HG02981 (cell line): Measurements from ENCODE around the gene RPS6KL1.
"Not testable (repeated sequence)": the region's sequence is repeated elsewhere in the genome, so short reads cannot be mapped to it uniquely, and the experiment has no call there.

ENCODE experiments used
- ATAC-seq: cut with Tn5 transposase; IDR thresholded peaks from one replicate; pipeline ENCODE4 v1.9.1; 2021; ENCODE audit warnings: mild to moderate bottlenecking, moderate library complexity; ENCODE audit not compliant: unreplicated experiment

RPS6KL1 gene

DNA sequence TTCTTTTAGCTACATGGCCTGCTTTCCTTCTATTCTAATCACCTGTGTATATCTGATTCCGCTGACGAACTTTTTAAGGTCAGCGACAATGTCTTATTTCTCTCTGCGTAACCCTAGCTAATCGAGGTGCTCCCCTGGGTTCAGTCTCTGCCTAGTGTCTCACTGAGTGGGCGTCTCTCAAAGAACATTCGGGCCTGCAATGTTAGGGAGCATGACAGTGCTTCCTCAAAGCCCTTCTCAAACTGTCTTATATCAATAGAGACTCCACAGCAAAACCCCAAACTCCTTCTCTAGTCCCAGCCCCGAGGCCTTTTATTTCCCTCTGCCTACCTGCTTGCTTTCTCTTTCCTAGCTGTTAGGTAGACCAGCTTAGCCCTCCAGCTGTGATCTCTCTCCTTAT lies 13.7 kb upstream of the RPS6KL1 start:
- no peak for ATAC-seq

- no peak for ATAC-seq
Measured at GRCh38 chr14:74936151-74936550, 13.1 kb upstream of the RPS6KL1 start.

DNA sequence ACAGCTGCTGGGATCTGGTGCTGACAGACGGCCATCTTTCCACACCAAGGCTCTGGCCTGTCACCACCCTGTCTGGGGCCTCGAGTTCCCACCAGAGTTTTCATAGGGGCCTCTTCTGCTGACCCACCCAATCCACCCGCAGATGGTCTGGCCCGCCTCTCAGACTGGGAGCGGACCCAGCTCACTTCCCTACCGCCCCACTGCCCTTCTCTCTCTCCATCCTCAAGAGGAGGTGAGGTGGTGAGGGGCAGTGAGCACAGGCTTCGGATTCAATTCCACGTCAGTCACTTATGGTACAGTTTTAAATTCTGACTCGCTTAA lies 12.3 kb upstream of the RPS6KL1 start:
- no peak for ATAC-seq

DNA sequence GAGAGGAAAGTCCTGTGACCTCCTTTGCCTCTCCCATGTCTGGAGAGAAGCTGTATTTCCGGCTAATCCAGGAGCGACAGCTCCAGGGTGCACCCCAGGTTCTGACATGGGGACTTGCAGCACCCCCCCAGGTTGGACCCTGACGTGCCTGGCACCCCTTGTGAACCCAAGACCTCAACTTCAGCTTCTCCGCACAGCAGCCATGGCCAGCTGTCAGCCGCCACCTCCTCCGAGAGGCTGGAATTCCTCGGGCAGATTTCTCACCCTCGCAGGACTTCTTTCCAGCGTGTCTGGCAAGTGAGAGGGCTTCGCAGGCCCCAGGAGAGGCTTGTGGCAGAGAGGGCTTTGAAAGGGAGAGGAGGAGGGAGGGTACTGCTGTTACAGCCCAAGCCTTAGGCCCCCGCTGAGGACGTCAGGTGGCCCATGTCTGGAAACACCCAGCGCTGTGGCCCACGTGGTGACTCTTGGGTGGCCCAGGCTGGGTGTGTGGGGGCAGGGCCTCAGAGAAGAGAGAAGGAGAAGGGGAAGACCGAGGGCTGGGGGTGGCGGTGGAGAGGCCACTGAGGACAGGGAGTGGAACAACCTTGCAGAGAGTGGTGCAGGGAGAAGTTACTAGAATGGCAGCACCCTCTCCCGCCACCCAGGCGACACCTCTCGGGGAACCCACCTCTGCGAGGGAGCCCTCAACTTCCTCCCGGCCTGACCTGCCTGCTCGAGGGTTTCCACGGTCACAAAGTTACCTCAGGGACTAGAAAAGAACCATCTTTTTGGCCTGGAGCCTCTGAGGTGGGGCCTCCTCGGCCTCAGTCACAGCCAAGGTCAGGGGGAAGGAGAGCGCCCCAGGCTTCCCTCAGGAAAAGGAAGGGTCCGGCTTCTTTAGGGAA lies 11.7 kb upstream of the RPS6KL1 start:
- ATAC-seq: no peak

GRCh38 chr14:74934041-74934440 lies 11.0 kb upstream of the RPS6KL1 start:
- no peak for ATAC-seq

- not testable (repeated sequence) for ATAC-seq
Measured at GRCh38 chr14:74932936-74933335, 9.9 kb upstream of the RPS6KL1 start.

DNA sequence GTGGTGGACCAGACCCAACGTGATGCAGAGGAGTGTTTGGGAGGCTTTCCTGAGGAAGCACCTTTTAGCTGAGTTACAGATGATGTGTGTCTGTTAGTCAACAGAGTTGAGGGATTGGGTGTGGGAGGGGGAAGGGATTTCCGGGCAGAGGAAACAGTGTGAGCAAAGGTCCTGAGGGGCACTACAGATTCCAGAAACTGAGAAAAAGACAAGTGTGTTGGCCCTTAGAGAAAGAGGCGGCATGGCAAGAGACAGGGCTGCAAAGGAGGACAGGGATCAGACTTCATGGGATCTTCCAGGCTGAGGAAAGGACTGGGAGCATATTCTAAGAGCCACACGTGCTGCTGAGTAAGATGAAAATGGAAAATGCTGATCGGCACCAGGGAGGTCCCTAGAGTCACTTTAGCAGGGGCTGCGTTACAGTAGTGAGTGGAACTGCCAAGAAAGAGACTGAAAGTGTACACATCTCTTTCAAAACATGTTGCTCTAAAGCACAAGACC lies 9.4 kb upstream of the RPS6KL1 start:
- no peak for ATAC-seq

DNA sequence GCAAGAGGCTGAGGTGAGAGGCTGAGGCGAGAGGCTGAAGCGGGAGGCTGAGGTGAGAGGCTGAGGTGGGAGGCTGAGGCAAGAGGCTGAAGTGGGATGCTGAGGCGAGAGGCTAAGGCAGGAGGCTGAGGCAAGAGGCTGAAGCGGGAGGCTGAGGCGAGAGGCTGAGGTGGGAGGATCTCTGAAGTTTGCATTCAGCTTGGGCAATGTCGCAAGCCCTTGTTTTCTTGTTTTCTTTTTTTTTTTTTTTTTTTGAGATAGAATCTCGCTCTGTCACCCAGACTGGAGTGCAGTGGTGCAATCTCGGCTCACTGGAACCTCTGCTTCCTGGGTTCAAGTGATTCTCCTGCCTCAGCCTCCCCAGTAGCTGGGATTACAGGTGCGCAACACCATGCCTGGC lies 8.7 kb upstream of the RPS6KL1 start:
- ATAC-seq: not testable (repeated sequence)

- no peak for ATAC-seq
Measured at GRCh38 chr14:74929242-74929641, 6.2 kb upstream of the RPS6KL1 start.

- ATAC-seq: no peak
Measured at GRCh38 chr14:74927225-74927624, 4.2 kb upstream of the RPS6KL1 start.

DNA sequence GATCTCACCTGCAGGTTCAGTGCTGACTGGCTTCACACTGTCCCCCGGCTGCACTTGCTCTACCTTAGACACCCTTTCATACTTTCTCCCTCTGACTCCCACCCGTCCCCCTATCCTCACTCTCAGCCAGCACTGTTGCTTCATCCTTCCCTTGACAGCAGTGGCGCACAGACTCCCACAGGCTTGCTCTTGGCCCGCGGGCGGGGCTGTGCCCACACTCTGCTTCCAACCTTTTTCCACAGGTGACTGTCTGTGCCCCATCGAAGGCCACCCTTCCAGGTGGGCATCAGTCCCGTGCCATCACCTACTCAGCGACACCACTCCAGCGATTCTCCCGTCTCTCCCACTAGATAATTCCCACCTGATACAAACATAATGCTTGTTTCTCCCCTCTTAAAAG lies 1.0 kb upstream of the RPS6KL1 start:
- ATAC-seq: no peak

DNA sequence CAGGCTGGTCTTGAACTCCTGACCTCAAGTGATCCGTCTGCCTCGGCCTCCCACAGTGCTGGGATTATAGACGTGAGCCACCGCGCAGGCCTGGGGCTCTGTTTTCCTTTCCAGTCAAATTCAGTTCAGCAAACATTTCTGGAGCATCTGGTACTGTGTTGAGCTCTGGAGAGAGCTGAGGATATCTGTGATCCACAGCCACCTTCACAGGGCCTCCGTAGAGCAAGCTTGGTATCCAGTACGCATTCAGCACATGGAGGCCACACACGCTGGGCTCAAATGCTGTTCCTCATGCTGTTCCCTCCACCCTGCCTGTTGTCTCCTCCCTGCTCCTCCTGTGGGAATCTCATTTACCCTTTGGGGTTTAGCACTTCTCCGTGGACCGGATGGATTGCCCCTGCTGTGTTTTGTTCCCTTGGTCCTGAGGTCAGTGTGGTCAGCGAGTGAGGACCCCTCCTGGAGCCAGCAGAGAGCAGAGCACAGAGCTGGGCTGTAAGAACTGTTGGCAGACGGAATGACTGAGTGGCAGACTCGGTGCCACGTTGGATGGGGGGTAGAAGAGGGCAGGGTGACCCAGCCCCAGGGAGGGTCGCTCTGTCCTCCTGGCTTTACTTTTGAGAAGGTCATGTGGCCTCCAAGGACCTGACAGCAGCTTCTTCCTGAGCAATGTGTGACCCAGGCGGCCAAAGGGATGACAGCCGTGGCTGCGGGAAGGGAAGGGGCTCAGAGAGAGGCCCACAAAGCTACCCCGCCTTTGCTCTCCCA lies 891 bp downstream of the RPS6KL1 start:
- ATAC-seq: no peak

DNA sequence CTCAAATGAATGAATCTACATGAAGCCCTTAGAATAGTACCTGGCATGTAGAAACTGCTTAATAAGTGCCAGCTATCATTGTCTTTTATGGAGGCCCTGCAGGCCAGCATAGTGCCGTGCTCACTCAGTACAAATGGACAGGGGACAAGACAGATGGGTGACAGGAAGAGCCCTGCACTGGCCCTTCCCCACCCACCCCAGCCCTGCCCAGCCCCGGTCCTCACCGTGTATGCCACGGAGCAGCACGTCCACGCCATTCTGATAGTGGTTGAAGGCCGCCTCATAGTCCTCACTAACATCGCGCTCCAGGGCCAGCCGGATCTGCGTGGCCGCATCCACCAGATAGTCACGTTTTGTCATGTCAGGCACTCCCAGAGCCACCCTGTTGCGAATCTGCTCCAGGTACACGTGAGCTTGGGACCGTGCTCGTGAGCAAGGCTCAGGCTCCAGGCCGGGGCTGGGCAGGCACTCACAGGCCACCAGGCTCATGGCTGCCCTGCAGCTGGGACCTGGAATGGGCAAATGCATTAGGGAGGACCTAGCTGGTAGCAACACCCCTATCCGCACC lies 1.9 kb downstream of the RPS6KL1 start:
- ATAC-seq: no peak

DNA sequence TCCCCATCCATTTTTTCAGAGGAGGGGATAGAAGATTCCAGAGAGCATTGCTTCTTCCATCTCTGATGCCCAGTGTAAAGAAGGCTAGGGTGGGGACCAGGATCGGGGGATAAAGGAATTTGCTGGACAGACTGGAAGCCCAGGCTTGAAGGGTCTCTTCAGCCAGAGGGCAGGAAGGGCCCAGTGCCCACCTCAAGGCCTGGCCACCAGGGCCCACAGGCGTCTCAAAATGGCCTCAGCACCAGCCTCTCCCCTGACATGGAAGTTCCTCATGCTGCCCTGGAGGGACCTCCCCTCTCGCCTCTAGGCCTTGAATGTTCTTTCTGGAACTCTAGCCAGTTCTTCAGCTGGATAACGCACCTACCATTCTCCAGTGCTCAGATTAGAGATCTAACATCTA lies 2.8 kb downstream of the RPS6KL1 start:
- no peak for ATAC-seq

DNA sequence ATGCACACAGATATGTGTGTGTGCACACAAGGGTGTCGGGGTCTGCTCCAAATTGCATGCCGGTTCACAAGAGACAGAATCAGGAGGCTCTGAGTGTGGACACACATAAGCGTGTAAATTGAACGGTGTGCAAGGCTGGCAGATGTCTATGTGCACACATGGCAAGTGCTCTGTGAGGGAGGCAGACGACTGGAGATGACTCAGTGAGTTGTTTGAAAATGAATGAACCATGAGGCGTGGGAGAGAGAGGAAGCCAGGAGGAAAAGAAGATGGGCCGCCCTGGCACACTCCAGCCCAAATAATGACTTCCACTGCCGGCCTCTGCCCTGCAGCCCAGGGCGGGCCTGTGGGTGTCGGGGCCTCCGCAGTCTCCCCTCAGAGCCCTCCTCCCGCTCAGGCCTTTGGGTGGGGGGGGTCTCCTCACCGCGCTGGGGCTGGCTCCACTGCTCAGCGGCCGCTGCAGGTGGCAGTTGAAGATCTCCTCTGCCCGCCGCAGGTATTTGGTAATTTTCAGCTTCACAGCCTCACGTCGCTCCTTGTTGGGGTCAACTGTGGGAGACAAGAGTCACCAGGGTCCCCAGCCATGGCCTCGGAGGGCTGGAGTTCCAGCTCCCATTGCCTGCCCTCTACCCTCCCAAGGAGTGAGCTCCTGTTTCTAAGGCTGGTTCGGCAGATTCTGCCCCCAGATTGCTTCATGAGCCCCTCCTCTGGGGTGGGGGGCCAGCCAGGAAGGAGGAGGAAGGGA lies 3.5 kb downstream of the RPS6KL1 start:
- no peak for ATAC-seq

DNA sequence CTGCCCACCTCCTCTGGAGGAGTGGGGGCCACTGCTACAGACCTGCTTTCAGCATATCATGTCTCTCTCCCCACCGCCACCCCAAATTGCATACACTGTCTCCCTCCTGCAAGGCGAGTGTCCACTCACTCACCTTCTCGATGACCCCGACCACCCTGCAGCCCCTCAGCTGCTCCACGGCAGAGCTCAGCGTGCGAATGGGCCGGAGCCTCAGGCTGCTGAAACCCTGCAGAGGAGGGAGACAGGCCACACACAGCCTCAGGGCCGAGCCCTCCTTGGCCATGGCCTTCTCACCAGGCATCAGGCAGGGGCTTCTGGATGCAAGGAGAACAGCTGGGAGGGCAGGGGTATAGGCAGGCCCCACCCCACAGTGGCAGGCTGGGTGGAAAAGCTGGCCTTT lies 4.7 kb downstream of the RPS6KL1 start:
- no peak for ATAC-seq

GRCh38 chr14:74917646-74918081 lies 5.4 kb downstream of the RPS6KL1 start:
- ATAC-seq: no peak

- no peak for ATAC-seq
Measured at GRCh38 chr14:74917178-74917543, 5.9 kb downstream of the RPS6KL1 start.

DNA sequence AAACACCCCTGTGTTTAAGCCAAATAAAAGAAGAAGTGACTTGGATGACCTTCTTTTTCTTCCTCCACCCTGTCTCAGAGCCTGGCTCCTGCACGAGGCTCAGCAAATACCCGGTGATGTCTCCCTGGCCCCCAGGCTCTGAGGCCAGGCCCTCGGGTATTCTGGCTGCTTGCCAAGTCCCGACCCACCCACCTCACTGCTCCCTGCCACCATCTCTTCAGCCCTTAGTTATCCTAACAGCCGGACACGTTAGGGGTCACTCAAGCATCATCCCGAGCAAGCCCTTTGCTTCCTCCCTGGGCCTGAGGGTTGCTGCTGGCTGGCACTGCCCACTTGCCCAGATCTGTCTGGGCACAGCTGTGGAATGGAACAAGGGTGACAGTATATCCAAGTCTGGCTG lies 7.2 kb downstream of the RPS6KL1 start:
- no peak for ATAC-seq

GRCh38 chr14:74915426-74915825 lies 7.6 kb downstream of the RPS6KL1 start:
- no peak for ATAC-seq

- no peak for ATAC-seq
Measured at GRCh38 chr14:74913986-74914573, 9.0 kb downstream of the RPS6KL1 start.
